Nephron (organoid): ENCODE data around the gene RXYLT1.
"Not testable (repeated sequence)": the region's sequence is repeated elsewhere in the genome, so short reads cannot be mapped to it uniquely, and the experiment has no call there.

Experiments
- H3K27ac Mint-ChIP-seq, 3 experiments: 2 replicates each; pipeline ENCODE4 v1.8.0; 2020; ENCODE audit warnings: mixed read lengths in 3 of 3, mild to moderate bottlenecking in 2 of 3, moderate library complexity in 1 of 3
- H3K27me3 Mint-ChIP-seq: 2 replicates; pipeline ENCODE4 v1.8.0; 2021; ENCODE audit warnings: low read depth, mild to moderate bottlenecking, moderate library complexity, mixed read lengths
- H3K36me3 Mint-ChIP-seq: 2 replicates; pipeline ENCODE4 v1.8.0; 2020; ENCODE audit warnings: low read depth, mixed read lengths
- H3K4me1 Mint-ChIP-seq: 2 replicates; pipeline ENCODE4 v1.8.0; 2020; ENCODE audit warnings: mixed read lengths
- H3K4me3 Mint-ChIP-seq, 3 experiments: 2 replicates each; pipeline ENCODE4 v1.8.0; 2020; ENCODE audit warnings: mild to moderate bottlenecking in 3 of 3, mixed read lengths in 3 of 3, moderate library complexity in 2 of 3
- H3K9me3 Mint-ChIP-seq: 2 replicates; pipeline ENCODE4 v1.8.0; 2020; ENCODE audit warnings: mixed read lengths
- TF ChIP-seq, protein P1 (sequence below), 3 experiments: fragments of 200-600 bp; sonication (generic); IDR thresholded peaks; one replicate each; pipeline ENCODE4 v1.5.0; 2021; ENCODE audit warnings: antibody characterized with exemption in 3 of 3; ENCODE audit not compliant: unreplicated experiment in 3 of 3

Gene RXYLT1

DNA sequence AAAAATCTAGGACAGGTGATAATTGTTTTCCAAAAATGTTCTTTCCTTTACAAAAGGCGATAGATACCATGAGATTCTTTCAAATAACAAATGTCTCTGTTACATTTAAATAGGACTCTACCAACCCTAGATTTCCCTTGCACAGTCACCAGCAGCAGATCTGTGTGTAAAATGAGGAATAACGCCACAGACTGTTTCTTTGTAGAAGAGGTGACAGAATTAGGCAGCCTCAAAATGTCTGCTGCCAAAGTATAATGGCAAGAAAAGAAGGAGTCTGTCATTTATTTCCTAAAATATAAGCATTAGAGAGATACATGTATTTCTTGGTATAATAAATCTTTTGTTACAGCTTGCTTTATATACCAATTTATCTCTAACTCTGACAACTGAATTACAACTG is 56.3 kb downstream of the RXYLT1 start:
- H3K27ac Mint-ChIP-seq = no peak overlapping the region
- no peaks in the 10 kb centered on the region for H3K36me3 Mint-ChIP-seq
- no peaks in the 10 kb centered on the region for H3K4me1 Mint-ChIP-seq
- H3K27me3 Mint-ChIP-seq = peaks cover 7% of the 10 kb centered on the region
- no peak overlapping the region for H3K4me3 Mint-ChIP-seq
- TF ChIP-seq, protein P1, sequence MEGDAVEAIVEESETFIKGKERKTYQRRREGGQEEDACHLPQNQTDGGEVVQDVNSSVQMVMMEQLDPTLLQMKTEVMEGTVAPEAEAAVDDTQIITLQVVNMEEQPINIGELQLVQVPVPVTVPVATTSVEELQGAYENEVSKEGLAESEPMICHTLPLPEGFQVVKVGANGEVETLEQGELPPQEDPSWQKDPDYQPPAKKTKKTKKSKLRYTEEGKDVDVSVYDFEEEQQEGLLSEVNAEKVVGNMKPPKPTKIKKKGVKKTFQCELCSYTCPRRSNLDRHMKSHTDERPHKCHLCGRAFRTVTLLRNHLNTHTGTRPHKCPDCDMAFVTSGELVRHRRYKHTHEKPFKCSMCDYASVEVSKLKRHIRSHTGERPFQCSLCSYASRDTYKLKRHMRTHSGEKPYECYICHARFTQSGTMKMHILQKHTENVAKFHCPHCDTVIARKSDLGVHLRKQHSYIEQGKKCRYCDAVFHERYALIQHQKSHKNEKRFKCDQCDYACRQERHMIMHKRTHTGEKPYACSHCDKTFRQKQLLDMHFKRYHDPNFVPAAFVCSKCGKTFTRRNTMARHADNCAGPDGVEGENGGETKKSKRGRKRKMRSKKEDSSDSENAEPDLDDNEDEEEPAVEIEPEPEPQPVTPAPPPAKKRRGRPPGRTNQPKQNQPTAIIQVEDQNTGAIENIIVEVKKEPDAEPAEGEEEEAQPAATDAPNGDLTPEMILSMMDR (IDR thresholded peaks at IDR 0.05; ENCODE audit: unreplicated experiment in 3 of 3) = no peak
- H3K9me3 Mint-ChIP-seq = no peaks in the 10 kb centered on the region

DNA sequence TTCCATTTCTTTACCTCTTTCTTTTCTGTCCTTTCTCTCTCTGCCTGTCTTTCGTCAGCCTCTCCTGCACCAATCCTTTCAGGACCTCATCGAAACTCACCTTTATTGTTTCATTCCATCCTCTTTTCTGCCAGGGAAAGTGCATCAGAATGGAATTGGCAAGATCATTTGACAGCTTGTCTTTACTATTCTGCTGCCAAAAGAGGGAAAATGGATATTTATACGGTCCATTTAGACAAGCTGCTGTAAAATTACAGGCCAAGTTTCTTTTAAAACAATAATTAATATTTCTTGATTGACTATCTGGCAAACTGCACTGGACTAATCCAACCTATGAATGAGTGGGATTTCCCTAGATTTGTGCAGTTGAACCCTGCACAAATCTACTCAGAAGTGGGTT is 57.2 kb downstream of the RXYLT1 start:
- Mint-ChIP-seq H3K4me1 (no peaks in the 10 kb centered on the region), H3K27ac (no peak overlapping the region), H3K27me3 (peaks cover 7% of the 10 kb centered on the region), H3K9me3 (no peaks in the 10 kb centered on the region), H3K36me3 (no peaks in the 10 kb centered on the region), H3K4me3 (no peak overlapping the region)
- TF ChIP-seq, protein P1 (IDR thresholded peaks at IDR 0.05; ENCODE audit: unreplicated experiment in 3 of 3) = no peak

DNA sequence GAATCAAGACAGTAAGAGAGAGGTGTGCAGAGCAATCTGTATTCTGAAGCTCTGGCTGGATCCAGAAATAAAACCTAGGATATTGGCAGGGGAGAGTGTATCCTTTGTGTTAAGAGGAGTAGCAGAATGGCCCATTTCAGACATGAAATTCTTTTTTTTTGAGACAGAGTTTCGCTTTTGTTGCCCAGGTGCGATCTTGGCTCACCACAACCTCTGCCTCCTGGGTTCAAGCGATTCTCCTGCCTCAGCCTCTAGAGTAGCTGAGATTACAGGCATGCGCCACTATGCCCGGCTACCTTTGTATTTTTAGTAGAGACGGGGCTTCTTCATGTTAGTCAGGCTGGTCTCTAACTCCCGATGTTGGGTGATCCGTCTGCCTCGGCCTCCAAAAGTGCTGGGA is 58.7 kb downstream of the RXYLT1 start:
- H3K4me1 Mint-ChIP-seq = no peaks in the 10 kb centered on the region
- TF ChIP-seq, protein P1 (IDR thresholded peaks at IDR 0.05; ENCODE audit: unreplicated experiment in 3 of 3) = no peak
- no peak overlapping the region for H3K27ac Mint-ChIP-seq

DNA sequence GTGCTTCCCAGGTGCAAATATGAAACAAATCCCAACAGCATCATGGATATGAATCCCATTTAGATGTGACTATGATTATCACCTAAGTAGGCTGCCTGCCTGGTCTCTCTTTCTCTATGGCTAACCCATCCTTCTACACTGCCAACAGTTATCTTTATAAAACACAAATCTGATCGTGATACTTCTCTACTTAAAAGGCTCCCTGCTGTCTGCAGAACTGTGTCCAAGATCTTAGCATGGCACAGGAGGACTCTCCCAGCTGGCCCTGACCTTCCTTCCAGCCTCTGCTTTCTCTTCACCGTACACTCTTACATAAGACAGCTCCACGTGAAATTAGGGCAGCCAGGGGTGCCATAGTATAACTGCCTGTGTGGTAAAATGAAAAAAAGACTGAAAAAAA is 61.3 kb downstream of the RXYLT1 start:
- TF ChIP-seq, protein P1 (IDR thresholded peaks at IDR 0.05; ENCODE audit: unreplicated experiment in 3 of 3) = no peak
- no peak overlapping the region for H3K4me3 Mint-ChIP-seq
- peaks cover 12% of the 10 kb centered on the region for H3K4me1 Mint-ChIP-seq
- H3K27me3 Mint-ChIP-seq = peaks cover 7% of the 10 kb centered on the region
- no peaks in the 10 kb centered on the region for H3K36me3 Mint-ChIP-seq
- no peak overlapping the region for H3K27ac Mint-ChIP-seq
- H3K9me3 Mint-ChIP-seq = no peaks in the 10 kb centered on the region

More for the DNA sequence above, 58.7 kb downstream of the RXYLT1 start:
- Mint-ChIP-seq H3K36me3 (no peaks in the 10 kb centered on the region), H3K27me3 (peaks cover 7% of the 10 kb centered on the region), H3K4me3 (no peak overlapping the region), H3K9me3 (no peaks in the 10 kb centered on the region)

DNA sequence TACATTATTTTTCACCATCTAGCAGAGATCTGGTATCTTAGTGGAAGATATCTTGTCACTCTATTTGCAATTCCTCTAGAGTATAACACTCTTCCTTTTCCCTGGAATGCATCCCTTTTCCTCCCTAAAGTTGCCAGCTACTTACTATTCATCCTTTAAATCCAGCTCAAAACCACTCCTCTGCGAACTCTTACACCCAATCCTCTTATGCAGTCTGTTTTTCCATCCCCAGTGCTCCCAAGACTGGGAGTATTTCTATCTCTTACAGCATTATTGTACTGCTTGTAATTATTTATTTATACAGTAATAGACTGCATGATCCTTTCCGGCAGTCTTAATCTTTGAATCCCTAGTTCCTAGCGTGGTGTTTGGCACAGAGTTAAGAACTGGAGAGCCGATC is 61.9 kb downstream of the RXYLT1 start:
- H3K36me3 Mint-ChIP-seq = no peaks in the 10 kb centered on the region
- H3K4me1 Mint-ChIP-seq = peaks cover 16% of the 10 kb centered on the region
- peak overlapping the region; percentile 53 to 63 (median 63) for H3K4me3 Mint-ChIP-seq
- H3K27ac Mint-ChIP-seq = peak overlapping the region in 2 of 3 experiments; percentile 3 to 28
- TF ChIP-seq, protein P1 (IDR thresholded peaks at IDR 0.05; ENCODE audit: unreplicated experiment in 3 of 3) = no peak
- peaks cover 7% of the 10 kb centered on the region for H3K27me3 Mint-ChIP-seq
- no peaks in the 10 kb centered on the region for H3K9me3 Mint-ChIP-seq

DNA sequence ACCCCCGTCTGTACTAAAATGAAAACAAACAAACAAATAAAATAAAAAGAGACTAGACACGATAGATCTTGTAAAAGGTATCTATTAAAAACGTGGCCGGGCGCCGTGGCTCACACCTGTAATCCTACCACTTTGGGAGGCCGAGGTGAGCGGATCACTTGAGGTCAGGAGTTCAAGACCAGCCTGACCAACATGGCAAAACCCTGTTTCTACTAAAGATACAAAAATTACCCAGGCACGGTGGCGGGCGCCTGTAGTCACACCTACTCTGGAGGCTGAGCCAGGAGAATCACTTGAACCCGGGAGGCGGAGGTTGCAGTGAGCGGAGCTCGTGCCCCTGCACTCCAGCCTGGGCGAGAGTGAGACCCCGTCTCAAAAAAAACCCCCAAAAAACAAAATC is 63.0 kb downstream of the RXYLT1 start:
- H3K9me3 Mint-ChIP-seq, H3K27me3 Mint-ChIP-seq: not testable (repeated sequence)
- peaks cover 19% of the 10 kb centered on the region for H3K4me1 Mint-ChIP-seq

More for the DNA sequence above, 63.0 kb downstream of the RXYLT1 start:
- Mint-ChIP-seq H3K4me3 (peak overlapping the region; percentile 81 to 89 (median 81)), H3K27ac (peak overlapping the region in 1 of 3 experiments; percentile 86)
- H3K36me3 Mint-ChIP-seq = not testable (repeated sequence)
